Neural cell (in vitro differentiated cells): ENCODE data around the gene PRSS27. TPM values are rescaled to one million over a fixed set of nuclear protein-coding genes. Genes with fewer than 3 reads are reported as not detected.

Source experiments
- H2AFZ ChIP-seq: fragments of 200-600, 300-800 bp; sonication (generic), shearing (Covaris generic); 2 replicates; pipeline ENCODE4 v1.6.0; 2014; ENCODE audit warnings: low read depth, mild to moderate bottlenecking, antibody characterized with exemption, low read length, moderate library complexity
- H3F3A ChIP-seq: fragments of 200-600 bp; shearing (Covaris generic); 2 replicates; pipeline ENCODE4 v1.6.1; 2016; ENCODE audit warnings: mild to moderate bottlenecking, moderate library complexity, mixed read lengths, antibody characterized with exemption, low read length; ENCODE audit not compliant: insufficient read depth, poor library complexity, severe bottlenecking
- H3K27ac ChIP-seq: fragments of 200-600, 300-800 bp; sonication (generic), shearing (Covaris generic); 2 replicates; pipeline ENCODE4 v1.5.1; 2014; ENCODE audit warnings: mild to moderate bottlenecking, low read length, moderate library complexity
- H3K27me3 ChIP-seq: fragments of 300-800, 200-600 bp; sonication (generic), shearing (Covaris generic); 2 replicates; pipeline ENCODE4 v1.6.0; 2014; ENCODE audit warnings: mild to moderate bottlenecking, low read depth, low read length, moderate library complexity; ENCODE audit not compliant: insufficient read depth
- H3K36me3 ChIP-seq: fragments of 300-800, 200-600 bp; sonication (generic), shearing (Covaris generic); 2 replicates; pipeline ENCODE4 v1.5.1; 2014; ENCODE audit warnings: mild to moderate bottlenecking, antibody characterized with exemption, low read length, moderate library complexity; ENCODE audit not compliant: insufficient read depth
- H3K4me2 ChIP-seq: fragments of 300-800, 200-600 bp; sonication (generic), shearing (Covaris generic); 2 replicates; pipeline ENCODE4 v1.6.0; 2014; ENCODE audit warnings: mild to moderate bottlenecking, low read length
- H3K4me3 ChIP-seq: fragments of 300-800, 200-600 bp; sonication (generic), shearing (Covaris generic); 2 replicates; pipeline ENCODE4 v1.5.1; 2014; ENCODE audit warnings: mild to moderate bottlenecking, low read length, moderate library complexity
- H3K79me2 ChIP-seq: fragments of 200-600 bp; shearing (Covaris generic); replicated peaks from 2 replicates; pipeline ENCODE4 v1.6.0; 2014; ENCODE audit warnings: mild to moderate bottlenecking, low read length, moderate library complexity; ENCODE audit not compliant: insufficient read depth
- H3K9ac ChIP-seq: fragments of 300-800, 200-600 bp; sonication (generic), shearing (Covaris generic); 2 replicates; pipeline ENCODE4 v1.6.1; 2016; ENCODE audit warnings: mild to moderate bottlenecking, low read length, mixed read lengths
- H3K9me2 ChIP-seq: fragments of 200-600 bp; shearing (Covaris generic); 2 replicates; pipeline ENCODE4 v1.6.1; 2016; ENCODE audit warnings: mild to moderate bottlenecking, low read length, mixed read lengths; ENCODE audit not compliant: insufficient read depth
- H3K9me3 ChIP-seq: fragments of 200-600, 300-800 bp; sonication (generic), shearing (Covaris generic); 2 replicates; pipeline ENCODE4 v1.6.1; 2016; ENCODE audit warnings: mild to moderate bottlenecking, mixed run types, low read length, moderate library complexity, mixed read lengths
- H4K20me1 ChIP-seq: fragments of 200-600 bp; shearing (Covaris generic); 2 replicates; pipeline ENCODE4 v1.6.1; 2016; ENCODE audit warnings: mild to moderate bottlenecking, mixed run types; ENCODE audit not compliant: insufficient read depth
- EP300 ChIP-seq: fragments of 450-650 bp; conservative IDR thresholded peaks from 2 replicates; pipeline ENCODE4 v1.6.1; 2014; ENCODE audit warnings: antibody characterized with exemption, mild to moderate bottlenecking, moderate library complexity; ENCODE audit not compliant: poor library complexity, severe bottlenecking
- EZH2 ChIP-seq: fragments of 200-600, 300-800 bp; shearing (Covaris generic), sonication (generic); IDR thresholded peaks from 2 replicates; pipeline ENCODE4 v1.6.1; 2014; ENCODE audit warnings: antibody characterized with exemption, low read length, borderline replicate concordance, mild to moderate bottlenecking; ENCODE audit not compliant: insufficient read depth, poor library complexity, severe bottlenecking
- MXI1 ChIP-seq: fragments of 450-650 bp; conservative IDR thresholded peaks from 2 replicates; pipeline ENCODE4 v1.6.1; 2014; ENCODE audit warnings: antibody characterized with exemption, mild to moderate bottlenecking; ENCODE audit not compliant: poor library complexity, severe bottlenecking
- POLR2AphosphoS5 ChIP-seq: IDR thresholded peaks from 2 replicates; pipeline ENCODE4 v1.6.1; 2012
- RAD21 ChIP-seq: fragments of 450-650 bp; conservative IDR thresholded peaks from 2 replicates; pipeline ENCODE4 v1.6.1; 2014; ENCODE audit warnings: antibody characterized with exemption, mild to moderate bottlenecking, moderate library complexity
- SMC3 ChIP-seq: fragments of 450-650 bp; conservative IDR thresholded peaks from 2 replicates; pipeline ENCODE4 v1.6.1; 2014; ENCODE audit warnings: antibody characterized with exemption, mild to moderate bottlenecking, moderate library complexity; ENCODE audit not compliant: poor library complexity
- TAF1 ChIP-seq: IDR thresholded peaks from 2 replicates; pipeline ENCODE4 v1.6.1; 2012; ENCODE audit warnings: low read depth
- polyA plus RNA-seq: library from polyadenylated mRNA; depleted of rRNA; stranded (reverse); fragments of >200 nt; gene quantifications from 2 replicates; pipeline ENCODE4 v1.2.3, GENCODE V29; 2014
- TF ChIP-seq, protein P1 (sequence below): fragments of 450-650 bp; IDR thresholded peaks from 2 replicates; pipeline ENCODE4 v1.5.1; 2014; ENCODE audit warnings: antibody characterized with exemption, mild to moderate bottlenecking, moderate library complexity; ENCODE audit not compliant: poor library complexity, severe bottlenecking
- TF ChIP-seq, protein P2 (sequence below): IDR thresholded peaks from 2 replicates; pipeline ENCODE4 v1.6.1; 2012; ENCODE audit warnings: borderline replicate concordance

The PRSS27 gene
- polyA plus RNA-seq, 1 donor from 2014 or later: 5.9 TPM

DNA sequence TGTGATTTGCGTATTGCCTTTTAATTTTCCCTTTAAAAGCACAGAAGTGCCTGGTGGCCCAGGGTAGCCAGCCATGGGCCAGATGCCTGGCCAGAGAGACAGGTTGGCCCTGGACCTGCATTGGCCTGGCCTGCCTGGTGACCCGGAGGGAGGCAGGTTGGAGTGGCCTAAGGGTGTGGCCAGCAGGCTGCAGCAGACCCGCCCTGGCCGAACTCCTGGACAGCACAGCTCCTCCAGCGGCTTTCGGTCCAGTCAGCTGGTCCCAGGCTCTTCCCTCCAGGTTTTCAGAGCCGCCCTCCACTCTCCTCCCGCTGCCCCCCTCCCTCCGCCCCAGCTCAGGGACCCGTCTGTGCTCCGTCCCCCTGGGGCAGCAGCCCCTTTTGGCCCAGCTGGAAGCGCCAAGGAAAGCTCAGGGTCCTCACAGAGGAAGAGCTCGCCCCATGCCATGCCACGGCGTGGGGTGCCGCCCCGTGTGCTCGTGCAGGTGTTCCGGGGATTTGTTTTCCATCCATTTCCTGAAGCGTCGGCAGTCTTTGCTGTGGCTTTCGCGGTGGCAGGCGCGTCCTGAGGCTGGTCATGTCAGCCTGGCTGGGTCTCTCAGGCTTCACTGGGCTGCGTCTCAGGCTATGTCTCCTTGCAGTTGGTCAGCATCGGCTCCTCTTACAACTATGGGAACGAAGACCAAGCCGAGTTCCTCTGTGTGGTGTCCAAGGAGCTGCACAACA is 18.1 kb downstream of the PRSS27 start:
- no peak overlapping the region for H3K4me2 ChIP-seq
- no peaks in the 10 kb centered on the region for H3K9me2 ChIP-seq
- H3K4me3 ChIP-seq: no peak overlapping the region
- no peak overlapping the region for H3K27ac ChIP-seq
- H4K20me1 ChIP-seq: no peaks in the 10 kb centered on the region
- no peak for TF ChIP-seq SMC3
- no peak for TF ChIP-seq MXI1
- no peak for TF ChIP-seq TAF1
- TF ChIP-seq EZH2: no peak
- TF ChIP-seq POLR2AphosphoS5: no peak
- TF ChIP-seq RAD21: no peak
- TF ChIP-seq EP300: no peak
- TF ChIP-seq, protein P1, sequence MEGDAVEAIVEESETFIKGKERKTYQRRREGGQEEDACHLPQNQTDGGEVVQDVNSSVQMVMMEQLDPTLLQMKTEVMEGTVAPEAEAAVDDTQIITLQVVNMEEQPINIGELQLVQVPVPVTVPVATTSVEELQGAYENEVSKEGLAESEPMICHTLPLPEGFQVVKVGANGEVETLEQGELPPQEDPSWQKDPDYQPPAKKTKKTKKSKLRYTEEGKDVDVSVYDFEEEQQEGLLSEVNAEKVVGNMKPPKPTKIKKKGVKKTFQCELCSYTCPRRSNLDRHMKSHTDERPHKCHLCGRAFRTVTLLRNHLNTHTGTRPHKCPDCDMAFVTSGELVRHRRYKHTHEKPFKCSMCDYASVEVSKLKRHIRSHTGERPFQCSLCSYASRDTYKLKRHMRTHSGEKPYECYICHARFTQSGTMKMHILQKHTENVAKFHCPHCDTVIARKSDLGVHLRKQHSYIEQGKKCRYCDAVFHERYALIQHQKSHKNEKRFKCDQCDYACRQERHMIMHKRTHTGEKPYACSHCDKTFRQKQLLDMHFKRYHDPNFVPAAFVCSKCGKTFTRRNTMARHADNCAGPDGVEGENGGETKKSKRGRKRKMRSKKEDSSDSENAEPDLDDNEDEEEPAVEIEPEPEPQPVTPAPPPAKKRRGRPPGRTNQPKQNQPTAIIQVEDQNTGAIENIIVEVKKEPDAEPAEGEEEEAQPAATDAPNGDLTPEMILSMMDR: no peak
- TF ChIP-seq, protein P2, sequence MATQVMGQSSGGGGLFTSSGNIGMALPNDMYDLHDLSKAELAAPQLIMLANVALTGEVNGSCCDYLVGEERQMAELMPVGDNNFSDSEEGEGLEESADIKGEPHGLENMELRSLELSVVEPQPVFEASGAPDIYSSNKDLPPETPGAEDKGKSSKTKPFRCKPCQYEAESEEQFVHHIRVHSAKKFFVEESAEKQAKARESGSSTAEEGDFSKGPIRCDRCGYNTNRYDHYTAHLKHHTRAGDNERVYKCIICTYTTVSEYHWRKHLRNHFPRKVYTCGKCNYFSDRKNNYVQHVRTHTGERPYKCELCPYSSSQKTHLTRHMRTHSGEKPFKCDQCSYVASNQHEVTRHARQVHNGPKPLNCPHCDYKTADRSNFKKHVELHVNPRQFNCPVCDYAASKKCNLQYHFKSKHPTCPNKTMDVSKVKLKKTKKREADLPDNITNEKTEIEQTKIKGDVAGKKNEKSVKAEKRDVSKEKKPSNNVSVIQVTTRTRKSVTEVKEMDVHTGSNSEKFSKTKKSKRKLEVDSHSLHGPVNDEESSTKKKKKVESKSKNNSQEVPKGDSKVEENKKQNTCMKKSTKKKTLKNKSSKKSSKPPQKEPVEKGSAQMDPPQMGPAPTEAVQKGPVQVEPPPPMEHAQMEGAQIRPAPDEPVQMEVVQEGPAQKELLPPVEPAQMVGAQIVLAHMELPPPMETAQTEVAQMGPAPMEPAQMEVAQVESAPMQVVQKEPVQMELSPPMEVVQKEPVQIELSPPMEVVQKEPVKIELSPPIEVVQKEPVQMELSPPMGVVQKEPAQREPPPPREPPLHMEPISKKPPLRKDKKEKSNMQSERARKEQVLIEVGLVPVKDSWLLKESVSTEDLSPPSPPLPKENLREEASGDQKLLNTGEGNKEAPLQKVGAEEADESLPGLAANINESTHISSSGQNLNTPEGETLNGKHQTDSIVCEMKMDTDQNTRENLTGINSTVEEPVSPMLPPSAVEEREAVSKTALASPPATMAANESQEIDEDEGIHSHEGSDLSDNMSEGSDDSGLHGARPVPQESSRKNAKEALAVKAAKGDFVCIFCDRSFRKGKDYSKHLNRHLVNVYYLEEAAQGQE: no peak
- no peaks in the 10 kb centered on the region for H3K36me3 ChIP-seq
- no peak overlapping the region for H2AFZ ChIP-seq
- H3K79me2 ChIP-seq: no peaks in the 10 kb centered on the region
- no peak overlapping the region for H3K9ac ChIP-seq
- no peaks in the 10 kb centered on the region for H3K9me3 ChIP-seq
- no peaks in the 10 kb centered on the region for H3F3A ChIP-seq
- no peaks in the 10 kb centered on the region for H3K27me3 ChIP-seq

GRCh38 chr16:2701272-2701671 is 18.8 kb downstream of the PRSS27 start:
- Histone ChIP-seq H3K79me2 (no peaks in the 10 kb centered on the region), H3K4me2 (no peak overlapping the region), H3K27me3 (no peaks in the 10 kb centered on the region), H3K9ac (no peak overlapping the region), H3K36me3 (no peaks in the 10 kb centered on the region), H3K9me2 (no peaks in the 10 kb centered on the region), H3K27ac (no peak overlapping the region), H3F3A (no peaks in the 10 kb centered on the region), H3K9me3 (no peaks in the 10 kb centered on the region), H4K20me1 (no peaks in the 10 kb centered on the region), H3K4me3 (no peak overlapping the region), H2AFZ (no peak overlapping the region)
- TF ChIP-seq EP300 (no peak), MXI1 (no peak), SMC3 (no peak), RAD21 (no peak), POLR2AphosphoS5 (no peak)
- TF ChIP-seq, protein P1: no peak
